Ovary (tissue), 3 donors: ENCODE results near the gene SPECC1.

Source experiments
- EP300 ChIP-seq: sonication (generic); formaldehyde crosslinking; IDR thresholded peaks from one replicate; pipeline ENCODE4 v1.6.1; 2017; ENCODE audit warnings: antibody characterized with exemption
- POLR2A ChIP-seq: fragments of 450-650 bp; IDR thresholded peaks from one replicate; pipeline ENCODE4 v1.6.1; 2017; ENCODE audit warnings: antibody characterized with exemption, mild to moderate bottlenecking, moderate library complexity
- TF ChIP-seq, protein P1 (sequence below), 3 donors: fragments of 450-650 bp in 2 of 3; fragments of 200-600 bp in 1 of 3; IDR thresholded peaks; one replicate each; pipeline versions ENCODE4 v1.5.1 to v1.8.0; 2016 to 2022; ENCODE audit warnings: antibody characterized with exemption in 3 of 3, mild to moderate bottlenecking in 1 of 3
- donor health status: DM: no; HTN: no; CAD: no.

DNA sequence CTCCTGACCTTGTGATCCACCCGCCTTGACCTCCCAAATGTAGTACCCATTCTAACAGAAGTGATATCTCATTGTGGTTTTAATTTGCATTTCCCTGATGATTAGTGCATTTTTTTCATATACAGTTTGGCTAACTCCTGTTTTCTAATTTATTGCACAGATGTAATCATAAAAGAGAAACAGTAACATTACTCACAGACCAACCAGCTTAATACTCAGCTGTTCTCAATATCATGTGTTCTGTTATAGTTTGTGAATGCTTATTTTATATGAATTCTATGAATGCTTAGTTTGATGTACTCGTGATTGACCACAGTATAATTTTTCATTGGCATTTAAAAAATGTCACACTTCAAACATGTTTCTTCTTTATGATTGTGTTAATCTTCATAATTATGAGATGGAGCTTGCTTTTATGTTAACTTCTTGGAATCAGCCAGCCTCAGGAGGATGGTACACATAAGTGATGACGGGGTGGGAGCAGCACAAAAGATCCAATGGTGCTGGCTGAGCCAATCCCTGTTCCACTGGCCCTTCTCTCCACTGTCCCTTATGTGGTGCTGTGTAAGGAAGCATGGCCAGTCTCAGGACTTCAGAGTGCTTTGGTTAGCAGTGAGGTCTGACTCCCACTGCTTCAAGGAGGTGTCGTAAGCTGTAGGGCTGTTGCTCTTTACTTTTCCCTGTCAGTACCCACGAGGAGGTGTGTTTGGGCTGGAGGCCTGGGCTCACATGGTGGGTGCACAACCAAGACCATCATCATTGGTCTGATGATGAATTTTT, 191.0 kb downstream of the SPECC1 start:
- TF ChIP-seq, protein P1, sequence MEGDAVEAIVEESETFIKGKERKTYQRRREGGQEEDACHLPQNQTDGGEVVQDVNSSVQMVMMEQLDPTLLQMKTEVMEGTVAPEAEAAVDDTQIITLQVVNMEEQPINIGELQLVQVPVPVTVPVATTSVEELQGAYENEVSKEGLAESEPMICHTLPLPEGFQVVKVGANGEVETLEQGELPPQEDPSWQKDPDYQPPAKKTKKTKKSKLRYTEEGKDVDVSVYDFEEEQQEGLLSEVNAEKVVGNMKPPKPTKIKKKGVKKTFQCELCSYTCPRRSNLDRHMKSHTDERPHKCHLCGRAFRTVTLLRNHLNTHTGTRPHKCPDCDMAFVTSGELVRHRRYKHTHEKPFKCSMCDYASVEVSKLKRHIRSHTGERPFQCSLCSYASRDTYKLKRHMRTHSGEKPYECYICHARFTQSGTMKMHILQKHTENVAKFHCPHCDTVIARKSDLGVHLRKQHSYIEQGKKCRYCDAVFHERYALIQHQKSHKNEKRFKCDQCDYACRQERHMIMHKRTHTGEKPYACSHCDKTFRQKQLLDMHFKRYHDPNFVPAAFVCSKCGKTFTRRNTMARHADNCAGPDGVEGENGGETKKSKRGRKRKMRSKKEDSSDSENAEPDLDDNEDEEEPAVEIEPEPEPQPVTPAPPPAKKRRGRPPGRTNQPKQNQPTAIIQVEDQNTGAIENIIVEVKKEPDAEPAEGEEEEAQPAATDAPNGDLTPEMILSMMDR (IDR thresholded peaks at IDR 0.05), result no peak
- no peak for TF ChIP-seq EP300
- TF ChIP-seq POLR2A, result no peak
